ENCODE data around the gene SH3GLB2. TPM values are rescaled to one million over a fixed set of nuclear protein-coding genes. Genes with fewer than 3 reads are reported as not detected.

Gene SH3GLB2
- total and polyA plus RNA-seq, 10 of the 15 experiments (the other 5 are each of a cell fraction or from before 2014, with no cell fraction given), result 0.21 to 61.3 (median 30.8) TPM

DNA sequence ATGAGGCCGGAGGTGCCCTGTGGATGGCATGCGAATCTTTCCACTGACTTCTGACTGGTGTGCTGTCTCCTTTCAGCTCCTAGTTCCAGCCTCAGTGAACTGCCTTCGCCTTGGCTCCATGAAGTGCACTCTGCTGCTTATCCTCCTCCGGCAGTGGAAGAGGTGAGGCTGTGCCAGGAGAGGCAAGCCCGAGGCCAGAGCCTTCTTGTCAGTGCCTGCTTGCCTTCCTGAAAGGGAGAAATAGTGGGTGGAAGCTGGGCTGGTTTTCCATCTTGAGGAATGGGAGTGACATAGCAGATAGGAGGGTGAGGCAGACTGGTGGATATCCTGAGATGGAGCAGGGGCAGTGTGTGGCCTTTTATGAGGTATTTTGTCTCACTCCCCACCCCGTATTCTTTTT lies 29.7 kb downstream of the SH3GLB2 start:
- H3K79me2 ChIP-seq (ENCODE audit: control insufficient read depth, insufficient read depth, low read length), result no peaks in the 10 kb centered on the region
- no peaks in the 10 kb centered on the region for H3K9me3 ChIP-seq (replicated peaks; ENCODE audit: control insufficient read depth, insufficient read depth, low read length)
- no peaks in the 10 kb centered on the region for H3K4me1 ChIP-seq (ENCODE audit: control insufficient read depth, insufficient read depth, low read length)
- no peak for FAIRE-seq
- H2AFZ ChIP-seq (ENCODE audit: control insufficient read depth, low read depth, low read length), result no peak overlapping the region
- no peak for ATAC-seq
- H3K4me3 ChIP-seq, result no peak overlapping the region
- no peak for DNase-seq (ENCODE audit: low read depth, low spot score)
- no TSS peak for BruUV-seq (replicated peaks)
- WGBS (ENCODE audit: insufficient coverage, insufficient replicate concordance, low lambda C conversion rate, missing lambda C conversion rate), result 88% methylated on average over 6 of the region's 6 CpGs
- no peak overlapping the region for H3K27ac ChIP-seq (ENCODE audit: control insufficient read depth, insufficient read depth)
- H3K9ac ChIP-seq (ENCODE audit: control insufficient read depth, insufficient read depth, low read length), result no peak overlapping the region
- POLR2A ChIA-PET, result no interaction called here
- CTCF ChIA-PET, result interaction anchor here (1.4 kb wide), 1 partner anchor 22 kb away, joined by 4 read pairs; no protein-coding TSS in a partner anchor
- TF ChIP-seq, protein P1, sequence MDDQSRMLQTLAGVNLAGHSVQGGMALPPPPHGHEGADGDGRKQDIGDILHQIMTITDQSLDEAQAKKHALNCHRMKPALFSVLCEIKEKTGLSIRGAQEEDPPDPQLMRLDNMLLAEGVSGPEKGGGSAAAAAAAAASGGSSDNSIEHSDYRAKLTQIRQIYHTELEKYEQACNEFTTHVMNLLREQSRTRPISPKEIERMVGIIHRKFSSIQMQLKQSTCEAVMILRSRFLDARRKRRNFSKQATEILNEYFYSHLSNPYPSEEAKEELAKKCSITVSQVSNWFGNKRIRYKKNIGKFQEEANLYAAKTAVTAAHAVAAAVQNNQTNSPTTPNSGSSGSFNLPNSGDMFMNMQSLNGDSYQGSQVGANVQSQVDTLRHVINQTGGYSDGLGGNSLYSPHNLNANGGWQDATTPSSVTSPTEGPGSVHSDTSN (IDR thresholded peaks at IDR 0.05; ENCODE audit: insufficient replicate concordance, low read depth, low read length), result no peak
- TF ChIP-seq SUZ12 (IDR thresholded peaks at IDR 0.05; ENCODE audit: unreplicated experiment) (no peak), RFX5 (IDR thresholded peaks at IDR 0.05; ENCODE audit: low read depth, low read length) (no peak), NFYB (IDR thresholded peaks at IDR 0.05; ENCODE audit: insufficient read depth, low read depth, low read length) (no peak)
- in situ Hi-C loops (cut with MboI) (no loop called here), intact Hi-C loops (cut with micrococcal nuclease; ENCODE audit: unreplicated experiment) (no loop called here)
- no peaks in the 10 kb centered on the region for H4K20me1 ChIP-seq (ENCODE audit: control insufficient read depth, insufficient read depth)
- no peak overlapping the region for H3K4me2 ChIP-seq (ENCODE audit: control insufficient read depth, insufficient read depth)
- H3K27me3 ChIP-seq (replicated peaks in 1 of 2; ENCODE audit: control insufficient read depth in 2 of 2, insufficient read depth in 2 of 2, low read length in 1 of 2), result no peaks in the 10 kb centered on the region
- H3K36me3 ChIP-seq (ENCODE audit: control insufficient read depth in 2 of 2, insufficient read depth in 2 of 2, low read length in 1 of 2), result peaks cover 45 to 51% of the 10 kb centered on the region in 2 experiments
- RAD21 ChIA-PET (ENCODE audit: unreplicated experiment), result interaction anchor here (0.7 kb wide), 1 partner anchor 9 kb away, joined by 3 read pairs; no protein-coding TSS in a partner anchor
- SMC1A ChIA-PET (ENCODE audit: uncharacterized antibody, unreplicated experiment), result no interaction called here

DNA sequence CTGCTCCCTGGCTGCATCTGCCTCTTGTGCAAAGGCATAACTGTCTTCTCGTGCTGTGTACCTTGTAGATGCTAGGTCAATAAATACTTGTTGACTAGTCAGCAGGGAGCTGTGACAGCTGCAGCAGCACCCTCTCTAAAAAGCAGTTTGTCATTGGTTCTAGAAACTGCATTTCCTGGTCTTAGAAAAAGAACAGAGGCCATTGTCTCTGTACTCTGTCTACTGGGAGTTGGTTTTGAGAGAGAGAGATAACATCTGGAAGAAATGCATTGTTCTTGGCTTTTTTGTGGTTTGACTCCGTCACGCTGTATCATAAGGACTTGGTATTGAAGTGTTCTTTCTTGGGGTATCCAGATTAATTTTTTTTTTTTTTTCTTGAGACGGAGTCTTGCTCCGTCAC lies 32.3 kb downstream of the SH3GLB2 start:
- no peak for FAIRE-seq
- Histone ChIP-seq H3K4me2 (ENCODE audit: control insufficient read depth, insufficient read depth) (no peak overlapping the region), H3K27me3 (replicated peaks in 1 of 2; ENCODE audit: control insufficient read depth in 2 of 2, insufficient read depth in 2 of 2, low read length in 1 of 2) (no peaks in the 10 kb centered on the region), H3K4me1 (ENCODE audit: control insufficient read depth, insufficient read depth, low read length) (no peaks in the 10 kb centered on the region), H3K9ac (ENCODE audit: control insufficient read depth, insufficient read depth, low read length) (no peak overlapping the region), H3K79me2 (ENCODE audit: control insufficient read depth, insufficient read depth, low read length) (no peaks in the 10 kb centered on the region), H4K20me1 (ENCODE audit: control insufficient read depth, insufficient read depth) (no peaks in the 10 kb centered on the region), H3K9me3 (replicated peaks; ENCODE audit: control insufficient read depth, insufficient read depth, low read length) (no peaks in the 10 kb centered on the region), H3K4me3 (no peak overlapping the region), H3K36me3 (ENCODE audit: control insufficient read depth in 2 of 2, insufficient read depth in 2 of 2, low read length in 1 of 2) (peaks cover 34 to 42% of the 10 kb centered on the region in 2 experiments), H2AFZ (ENCODE audit: control insufficient read depth, low read depth, low read length) (no peak overlapping the region), H3K27ac (ENCODE audit: control insufficient read depth, insufficient read depth) (no peak overlapping the region)
- DNase-seq (ENCODE audit: low read depth, low spot score), result no peak
- ChIA-PET SMC1A (ENCODE audit: uncharacterized antibody, unreplicated experiment) (no interaction called here), POLR2A (interaction anchor here (0.7 kb wide), 1 partner anchor 25 kb away, joined by 4 read pairs; no protein-coding TSS in a partner anchor), CTCF (no interaction called here), RAD21 (ENCODE audit: unreplicated experiment) (no interaction called here)
- intact Hi-C loops (cut with micrococcal nuclease; ENCODE audit: unreplicated experiment) (no loop called here), in situ Hi-C loops (cut with MboI) (no loop called here)
- 94% methylated on average over 4 of the region's 5 CpGs for WGBS (ENCODE audit: insufficient coverage, insufficient replicate concordance, low lambda C conversion rate, missing lambda C conversion rate)
- no TSS peak for BruUV-seq (replicated peaks)
- no peak for ATAC-seq
- TF ChIP-seq KAT2A (conservative IDR thresholded peaks at IDR 0.05; ENCODE audit: control insufficient read depth, low read depth, low read length) (no peak), NFXL1 (IDR thresholded peaks at IDR 0.05; ENCODE audit: borderline replicate concordance) (no peak), SMC3 (IDR thresholded peaks at IDR 0.05; ENCODE audit: borderline replicate concordance, low read length) (no peak)
- TF ChIP-seq, protein P2, sequence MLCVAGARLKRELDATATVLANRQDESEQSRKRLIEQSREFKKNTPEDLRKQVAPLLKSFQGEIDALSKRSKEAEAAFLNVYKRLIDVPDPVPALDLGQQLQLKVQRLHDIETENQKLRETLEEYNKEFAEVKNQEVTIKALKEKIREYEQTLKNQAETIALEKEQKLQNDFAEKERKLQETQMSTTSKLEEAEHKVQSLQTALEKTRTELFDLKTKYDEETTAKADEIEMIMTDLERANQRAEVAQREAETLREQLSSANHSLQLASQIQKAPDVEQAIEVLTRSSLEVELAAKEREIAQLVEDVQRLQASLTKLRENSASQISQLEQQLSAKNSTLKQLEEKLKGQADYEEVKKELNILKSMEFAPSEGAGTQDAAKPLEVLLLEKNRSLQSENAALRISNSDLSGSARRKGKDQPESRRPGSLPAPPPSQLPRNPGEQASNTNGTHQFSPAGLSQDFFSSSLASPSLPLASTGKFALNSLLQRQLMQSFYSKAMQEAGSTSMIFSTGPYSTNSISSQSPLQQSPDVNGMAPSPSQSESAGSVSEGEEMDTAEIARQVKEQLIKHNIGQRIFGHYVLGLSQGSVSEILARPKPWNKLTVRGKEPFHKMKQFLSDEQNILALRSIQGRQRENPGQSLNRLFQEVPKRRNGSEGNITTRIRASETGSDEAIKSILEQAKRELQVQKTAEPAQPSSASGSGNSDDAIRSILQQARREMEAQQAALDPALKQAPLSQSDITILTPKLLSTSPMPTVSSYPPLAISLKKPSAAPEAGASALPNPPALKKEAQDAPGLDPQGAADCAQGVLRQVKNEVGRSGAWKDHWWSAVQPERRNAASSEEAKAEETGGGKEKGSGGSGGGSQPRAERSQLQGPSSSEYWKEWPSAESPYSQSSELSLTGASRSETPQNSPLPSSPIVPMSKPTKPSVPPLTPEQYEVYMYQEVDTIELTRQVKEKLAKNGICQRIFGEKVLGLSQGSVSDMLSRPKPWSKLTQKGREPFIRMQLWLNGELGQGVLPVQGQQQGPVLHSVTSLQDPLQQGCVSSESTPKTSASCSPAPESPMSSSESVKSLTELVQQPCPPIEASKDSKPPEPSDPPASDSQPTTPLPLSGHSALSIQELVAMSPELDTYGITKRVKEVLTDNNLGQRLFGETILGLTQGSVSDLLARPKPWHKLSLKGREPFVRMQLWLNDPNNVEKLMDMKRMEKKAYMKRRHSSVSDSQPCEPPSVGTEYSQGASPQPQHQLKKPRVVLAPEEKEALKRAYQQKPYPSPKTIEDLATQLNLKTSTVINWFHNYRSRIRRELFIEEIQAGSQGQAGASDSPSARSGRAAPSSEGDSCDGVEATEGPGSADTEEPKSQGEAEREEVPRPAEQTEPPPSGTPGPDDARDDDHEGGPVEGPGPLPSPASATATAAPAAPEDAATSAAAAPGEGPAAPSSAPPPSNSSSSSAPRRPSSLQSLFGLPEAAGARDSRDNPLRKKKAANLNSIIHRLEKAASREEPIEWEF (IDR thresholded peaks at IDR 0.05; ENCODE audit: insufficient replicate concordance, low read depth, low read length), result no peak
- TF ChIP-seq, protein P3, sequence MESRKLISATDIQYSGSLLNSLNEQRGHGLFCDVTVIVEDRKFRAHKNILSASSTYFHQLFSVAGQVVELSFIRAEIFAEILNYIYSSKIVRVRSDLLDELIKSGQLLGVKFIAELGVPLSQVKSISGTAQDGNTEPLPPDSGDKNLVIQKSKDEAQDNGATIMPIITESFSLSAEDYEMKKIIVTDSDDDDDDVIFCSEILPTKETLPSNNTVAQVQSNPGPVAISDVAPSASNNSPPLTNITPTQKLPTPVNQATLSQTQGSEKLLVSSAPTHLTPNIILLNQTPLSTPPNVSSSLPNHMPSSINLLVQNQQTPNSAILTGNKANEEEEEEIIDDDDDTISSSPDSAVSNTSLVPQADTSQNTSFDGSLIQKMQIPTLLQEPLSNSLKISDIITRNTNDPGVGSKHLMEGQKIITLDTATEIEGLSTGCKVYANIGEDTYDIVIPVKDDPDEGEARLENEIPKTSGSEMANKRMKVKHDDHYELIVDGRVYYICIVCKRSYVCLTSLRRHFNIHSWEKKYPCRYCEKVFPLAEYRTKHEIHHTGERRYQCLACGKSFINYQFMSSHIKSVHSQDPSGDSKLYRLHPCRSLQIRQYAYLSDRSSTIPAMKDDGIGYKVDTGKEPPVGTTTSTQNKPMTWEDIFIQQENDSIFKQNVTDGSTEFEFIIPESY (IDR thresholded peaks at IDR 0.05), result no peak
